ENCODE results near the gene RAD51B.

DNA sequence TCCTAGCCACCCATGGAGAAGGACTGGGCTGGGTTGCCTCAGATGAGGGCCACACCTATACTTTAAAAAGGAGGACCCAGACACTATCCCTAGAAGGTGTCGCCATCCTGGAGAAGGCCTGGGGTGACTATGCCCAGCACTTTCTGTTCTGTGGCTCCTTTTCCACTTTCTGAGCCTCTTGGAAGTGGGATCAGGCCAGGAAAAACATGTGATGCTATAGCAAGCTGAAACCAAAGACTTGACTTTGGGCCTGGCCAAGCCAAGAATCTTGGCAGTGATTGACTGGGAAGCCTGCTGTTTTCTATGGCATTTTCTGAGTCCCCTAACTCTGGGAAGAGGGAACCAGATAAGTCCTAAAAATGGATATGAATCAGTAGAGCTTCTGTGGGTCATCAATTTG lies 641.0 kb downstream of the RAD51B start:
- TF ChIP-seq, protein P1, sequence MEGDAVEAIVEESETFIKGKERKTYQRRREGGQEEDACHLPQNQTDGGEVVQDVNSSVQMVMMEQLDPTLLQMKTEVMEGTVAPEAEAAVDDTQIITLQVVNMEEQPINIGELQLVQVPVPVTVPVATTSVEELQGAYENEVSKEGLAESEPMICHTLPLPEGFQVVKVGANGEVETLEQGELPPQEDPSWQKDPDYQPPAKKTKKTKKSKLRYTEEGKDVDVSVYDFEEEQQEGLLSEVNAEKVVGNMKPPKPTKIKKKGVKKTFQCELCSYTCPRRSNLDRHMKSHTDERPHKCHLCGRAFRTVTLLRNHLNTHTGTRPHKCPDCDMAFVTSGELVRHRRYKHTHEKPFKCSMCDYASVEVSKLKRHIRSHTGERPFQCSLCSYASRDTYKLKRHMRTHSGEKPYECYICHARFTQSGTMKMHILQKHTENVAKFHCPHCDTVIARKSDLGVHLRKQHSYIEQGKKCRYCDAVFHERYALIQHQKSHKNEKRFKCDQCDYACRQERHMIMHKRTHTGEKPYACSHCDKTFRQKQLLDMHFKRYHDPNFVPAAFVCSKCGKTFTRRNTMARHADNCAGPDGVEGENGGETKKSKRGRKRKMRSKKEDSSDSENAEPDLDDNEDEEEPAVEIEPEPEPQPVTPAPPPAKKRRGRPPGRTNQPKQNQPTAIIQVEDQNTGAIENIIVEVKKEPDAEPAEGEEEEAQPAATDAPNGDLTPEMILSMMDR (IDR thresholded peaks at IDR 0.05) = no peak
- no peak for TF ChIP-seq POLR2A (IDR thresholded peaks at IDR 0.05)
- TF ChIP-seq EP300 (IDR thresholded peaks at IDR 0.05) = peak in 1 of 2 donors; percentile 63

All from tibial nerve (tissue), 4 donors.